Glutamatergic neuron (in vitro differentiated cells): ENCODE results near the gene OR5AR1. TPM values are rescaled to one million over a fixed set of nuclear protein-coding genes. Genes with fewer than 3 reads are reported as not detected.
"Not testable (repeated sequence)": the region's sequence is repeated elsewhere in the genome, so short reads cannot be mapped to it uniquely, and the experiment has no call there.

Source experiments
- DNase-seq: peaks from one replicate; pipeline ENCODE4 v3.0.0; 2022
- H3K27ac Mint-ChIP-seq: one replicate; pipeline ENCODE4 v1.8.0; 2020; ENCODE audit warnings: mild to moderate bottlenecking, mixed read lengths, inconsistent platforms; ENCODE audit not compliant: unreplicated experiment
- H3K27me3 Mint-ChIP-seq: one replicate; pipeline ENCODE4 v1.8.0; 2020; ENCODE audit warnings: mild to moderate bottlenecking, moderate library complexity, mixed read lengths, inconsistent platforms; ENCODE audit not compliant: unreplicated experiment
- H3K36me3 Mint-ChIP-seq: one replicate; pipeline ENCODE4 v1.8.0; 2020; ENCODE audit warnings: mild to moderate bottlenecking, mixed read lengths, inconsistent platforms; ENCODE audit not compliant: unreplicated experiment
- H3K4me1 Mint-ChIP-seq: one replicate; pipeline ENCODE4 v1.8.0; 2020; ENCODE audit warnings: mild to moderate bottlenecking, low read depth, mixed read lengths, inconsistent platforms; ENCODE audit not compliant: unreplicated experiment
- H3K4me3 Mint-ChIP-seq: one replicate; pipeline ENCODE4 v1.8.0; 2020; ENCODE audit warnings: mild to moderate bottlenecking, mixed read lengths, inconsistent platforms; ENCODE audit not compliant: unreplicated experiment
- H3K9me3 Mint-ChIP-seq: one replicate; pipeline ENCODE4 v1.8.0; 2020; ENCODE audit warnings: mild to moderate bottlenecking, moderate library complexity, mixed read lengths, inconsistent platforms; ENCODE audit not compliant: unreplicated experiment
- total RNA-seq: library from RNA; stranded (reverse); fragmentation: NEBNext Ultra II Directional; extraction: Animal tissue kit (Norgen Biotek cat#: 25700); gene quantifications from one replicate; pipeline ENCODE4 v1.2.1, GENCODE V29; 2021; ENCODE audit not compliant: unreplicated experiment
- TF ChIP-seq, protein P1 (sequence below): fragments of 200-600 bp; sonication (generic); IDR thresholded peaks from one replicate; pipeline ENCODE4 v1.5.0; 2021; ENCODE audit not compliant: partially characterized antibody, unreplicated experiment

The OR5AR1 gene
- total RNA-seq, 1 donor from 2014 or later = not detected

- no peaks in the 10 kb centered on the region for H3K36me3 Mint-ChIP-seq
- H3K27me3 Mint-ChIP-seq = peaks cover 3% of the 10 kb centered on the region
- no peak for DNase-seq
- H3K4me1 Mint-ChIP-seq = no peaks in the 10 kb centered on the region
- H3K9me3 Mint-ChIP-seq = no peaks in the 10 kb centered on the region
- H3K27ac Mint-ChIP-seq = no peak overlapping the region
- no peak overlapping the region for H3K4me3 Mint-ChIP-seq
- TF ChIP-seq, protein P1, sequence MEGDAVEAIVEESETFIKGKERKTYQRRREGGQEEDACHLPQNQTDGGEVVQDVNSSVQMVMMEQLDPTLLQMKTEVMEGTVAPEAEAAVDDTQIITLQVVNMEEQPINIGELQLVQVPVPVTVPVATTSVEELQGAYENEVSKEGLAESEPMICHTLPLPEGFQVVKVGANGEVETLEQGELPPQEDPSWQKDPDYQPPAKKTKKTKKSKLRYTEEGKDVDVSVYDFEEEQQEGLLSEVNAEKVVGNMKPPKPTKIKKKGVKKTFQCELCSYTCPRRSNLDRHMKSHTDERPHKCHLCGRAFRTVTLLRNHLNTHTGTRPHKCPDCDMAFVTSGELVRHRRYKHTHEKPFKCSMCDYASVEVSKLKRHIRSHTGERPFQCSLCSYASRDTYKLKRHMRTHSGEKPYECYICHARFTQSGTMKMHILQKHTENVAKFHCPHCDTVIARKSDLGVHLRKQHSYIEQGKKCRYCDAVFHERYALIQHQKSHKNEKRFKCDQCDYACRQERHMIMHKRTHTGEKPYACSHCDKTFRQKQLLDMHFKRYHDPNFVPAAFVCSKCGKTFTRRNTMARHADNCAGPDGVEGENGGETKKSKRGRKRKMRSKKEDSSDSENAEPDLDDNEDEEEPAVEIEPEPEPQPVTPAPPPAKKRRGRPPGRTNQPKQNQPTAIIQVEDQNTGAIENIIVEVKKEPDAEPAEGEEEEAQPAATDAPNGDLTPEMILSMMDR = no peak
These were observed 26.0 kb upstream of the OR5AR1 start for GRCh38 chr11:56637500-56637899.

DNA sequence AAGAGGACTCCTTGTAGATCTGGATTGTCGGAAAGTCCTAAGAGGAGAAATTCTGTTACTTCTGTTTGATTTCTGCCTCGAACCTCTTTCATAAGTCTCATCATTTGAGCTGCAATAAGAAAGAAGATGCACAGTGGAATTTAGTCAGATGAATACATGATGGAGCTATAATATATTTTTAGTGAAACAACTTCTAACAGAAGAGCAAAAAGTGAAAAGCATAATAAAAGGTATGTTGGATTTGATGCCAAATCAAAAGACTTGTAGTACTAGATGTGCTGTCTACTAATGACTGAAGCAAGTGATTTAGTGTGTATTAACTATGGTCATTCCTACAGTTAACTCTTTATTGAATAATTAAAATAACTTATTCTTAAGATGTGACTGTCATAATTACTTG lies 21.1 kb upstream of the OR5AR1 start, which contains the start of gene OR5AP2:
Gene OR5AP2, minus strand, starts transcription at position 101 of the 400 bp plus-strand sequence. Its CDS starts 0 bp downstream, at position 101.
- no peak for DNase-seq
- TF ChIP-seq, protein P1 = no peak
- Mint-ChIP-seq H3K27me3 (no peaks in the 10 kb centered on the region), H3K9me3 (no peaks in the 10 kb centered on the region), H3K4me1 (no peaks in the 10 kb centered on the region), H3K36me3 (no peaks in the 10 kb centered on the region), H3K4me3 (no peak within 1 kb of the TSS), H3K27ac (no peak within 1 kb of the TSS)

DNA sequence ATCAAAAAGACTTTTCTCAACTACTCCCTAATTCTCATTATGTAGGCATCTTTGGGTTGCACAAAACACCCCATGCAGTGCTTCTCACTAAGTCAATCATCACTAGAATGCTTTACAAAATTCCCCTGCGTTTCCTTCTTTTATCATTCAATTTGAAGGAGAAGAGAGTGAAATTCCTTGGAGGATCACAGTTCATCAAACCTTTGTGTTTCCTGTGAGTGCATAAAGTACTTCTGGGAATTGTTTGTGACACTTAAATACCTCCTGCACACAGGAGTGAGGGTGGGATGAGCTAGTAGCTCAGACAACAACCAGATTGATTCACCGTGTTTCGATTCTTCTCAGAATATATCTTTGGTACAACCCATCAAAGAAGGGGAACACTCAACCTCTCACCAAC lies 3.7 kb upstream of the OR5AR1 start:
- TF ChIP-seq, protein P1 = no peak
- no peak for DNase-seq
- Mint-ChIP-seq H3K36me3 (no peaks in the 10 kb centered on the region), H3K27ac (no peak overlapping the region), H3K4me1 (no peaks in the 10 kb centered on the region), H3K9me3 (peaks cover 1% of the 10 kb centered on the region), H3K27me3 (no peaks in the 10 kb centered on the region), H3K4me3 (no peak overlapping the region)

GRCh38 chr11:56670984-56671383 lies 7.5 kb downstream of the OR5AR1 start:
- H3K9me3 Mint-ChIP-seq = peaks cover 3% of the 10 kb centered on the region
- DNase-seq = no peak
- H3K27me3 Mint-ChIP-seq = no peaks in the 10 kb centered on the region
- TF ChIP-seq, protein P1 = no peak
- H3K4me1 Mint-ChIP-seq = no peaks in the 10 kb centered on the region
- H3K36me3 Mint-ChIP-seq = no peaks in the 10 kb centered on the region
- no peak overlapping the region for H3K27ac Mint-ChIP-seq
- no peak overlapping the region for H3K4me3 Mint-ChIP-seq

- Mint-ChIP-seq H3K36me3 (no peaks in the 10 kb centered on the region), H3K27me3 (no peaks in the 10 kb centered on the region), H3K4me1 (no peaks in the 10 kb centered on the region), H3K9me3 (no peaks in the 10 kb centered on the region), H3K27ac (no peak overlapping the region), H3K4me3 (no peak overlapping the region)
- DNase-seq = no peak
- TF ChIP-seq, protein P1 = no peak
These were observed 25.1 kb downstream of the OR5AR1 start for GRCh38 chr11:56688554-56689100.

GRCh38 chr11:56691179-56691578 lies 27.7 kb downstream of the OR5AR1 start:
- H3K9me3 Mint-ChIP-seq, H3K27me3 Mint-ChIP-seq, DNase-seq, H3K4me1 Mint-ChIP-seq, H3K4me3 Mint-ChIP-seq, H3K36me3 Mint-ChIP-seq, H3K27ac Mint-ChIP-seq: not testable (repeated sequence)
